Measurements from ENCODE around the gene DCHS1. TPM values are rescaled to one million over a fixed set of nuclear protein-coding genes. Genes with fewer than 3 reads are reported as not detected.

The DCHS1 gene
- total and polyA plus RNA-seq, 2 of the 13 experiments (the other 11 are each of a cell fraction or from before 2014, with no cell fraction given), result under 0.01 to 0.03 TPM

- TF ChIP-seq TAF15 (IDR thresholded peaks at IDR 0.05; ENCODE audit: low read depth, low read length, poor library complexity, severe bottlenecking) (no peak), PHF21A (CRISPR knock-in tag; IDR thresholded peaks at IDR 0.05) (no peak), JUNB (CRISPR knock-in tag; IDR thresholded peaks at IDR 0.05; ENCODE audit: borderline replicate concordance) (no peak), CHD2 (IDR thresholded peaks at IDR 0.05; ENCODE audit: low read depth, low read length) (no peak), ATF5 (CRISPR knock-in tag; IDR thresholded peaks at IDR 0.05; ENCODE audit: low read depth) (no peak)
Observed at GRCh38 chr11:6693342-6694228, 38.0 kb upstream of the DCHS1 start (continued).

GRCh38 chr11:6692128-6692527 lies 36.5 kb upstream of the DCHS1 start:
- intact Hi-C loops (cut with micrococcal nuclease; ENCODE audit: unreplicated experiment), result no loop called here
- ATAC-seq (no peak), DNase-seq (ENCODE audit: low spot score) (no peak), FAIRE-seq (no peak)
- Histone ChIP-seq H3K4me1 (ENCODE audit: insufficient read depth, low read length) (peaks cover 13% of the 10 kb centered on the region; the same call in 1 of the 2 replicates), H3K9me3 (ENCODE audit: low read length) (no peaks in the 10 kb centered on the region), H3K27ac (ENCODE audit: extremely low read length, insufficient read depth, low read length) (no peak overlapping the region), H3K27me3 (ENCODE audit: control insufficient read depth in 1 of 2, insufficient read depth in 2 of 2, low read length in 2 of 2) (peaks cover 0 to 12% of the 10 kb centered on the region in 2 experiments; a peak in 1 of 5 replicates), H2AFZ (ENCODE audit: low read length) (no peak overlapping the region), H4K20me1 (ENCODE audit: insufficient read depth, low read length) (no peaks in the 10 kb centered on the region), H3K36me3 (replicated peaks in 1 of 2; ENCODE audit: control insufficient read depth in 1 of 2, insufficient read depth in 2 of 2, low read length in 2 of 2) (no peaks in the 10 kb centered on the region), H3K79me2 (ENCODE audit: insufficient read depth, low read length) (no peaks in the 10 kb centered on the region), H3K9ac (ENCODE audit: insufficient read depth, low read depth, low read length) (no peak overlapping the region), H3K4me2 (ENCODE audit: low read depth, low read length) (no peak overlapping the region), H3K4me3 (replicated peaks in 1 of 3; ENCODE audit: insufficient read depth in 1 of 3, low read depth in 2 of 3, low read length in 3 of 3) (no peak overlapping the region)
- BruUV-seq (replicated peaks), result no TSS peak
- POLR2A ChIA-PET, result no interaction called here
- in situ Hi-C loops (cut with HindIII; ENCODE audit: extremely low pct_ligation_motif_present, low pct_unique_long_range_greater_than_20kb), result no loop called here
- CTCF ChIA-PET (ENCODE audit: low intra/inter-chr PET ratio, low total read pairs), result no interaction called here
- TF ChIP-seq ZKSCAN1 (IDR thresholded peaks at IDR 0.05; ENCODE audit: low read length) (no peak), SMAD3 (CRISPR knock-in tag; IDR thresholded peaks at IDR 0.05) (no peak)
